Renal cortical epithelial cell (primary cell): Measurements from ENCODE around the gene LDAH. TPM values are rescaled to one million over a fixed set of nuclear protein-coding genes. Genes with fewer than 3 reads are reported as not detected.
"Not testable (repeated sequence)": the region's sequence is repeated elsewhere in the genome, so short reads cannot be mapped to it uniquely, and the experiment has no call there.

Experiments
- DNase-seq: peaks from one replicate; pipeline ENCODE4 v3.0.0-alpha.2; 2011; ENCODE audit warnings: low read depth
- total RNA-seq: library from RNA; depleted of rRNA; stranded (reverse); fragments of >200 nt; gene quantifications from 2 replicates; pipeline ENCODE4 v1.2.3, GENCODE V29; 2014

The LDAH gene
- total RNA-seq, 1 donor from 2014 or later, result 28.2 TPM

- DNase-seq, result no peak
Observed at GRCh38 chr2:20723543-20723942, 99.4 kb downstream of the LDAH start.

- no peak for DNase-seq
Observed at GRCh38 chr2:20722592-20723240, 100.2 kb downstream of the LDAH start.

- DNase-seq, result no peak
Observed at GRCh38 chr2:20717641-20718040, 105.3 kb downstream of the LDAH start.

GRCh38 chr2:20716164-20716563 is 106.7 kb downstream of the LDAH start:
- DNase-seq, result not testable (repeated sequence)

- not testable (repeated sequence) for DNase-seq
Observed at GRCh38 chr2:20714412-20714811, 108.5 kb downstream of the LDAH start.

- not testable (repeated sequence) for DNase-seq
Observed at GRCh38 chr2:20713585-20713984, 109.3 kb downstream of the LDAH start.

GRCh38 chr2:20711641-20712040 is 111.3 kb downstream of the LDAH start:
- not testable (repeated sequence) for DNase-seq

GRCh38 chr2:20707601-20708000 is 115.3 kb downstream of the LDAH start:
- DNase-seq, result no peak

- DNase-seq, result no peak
Observed at GRCh38 chr2:20706786-20707185, 116.1 kb downstream of the LDAH start.

- no peak for DNase-seq
Observed at GRCh38 chr2:20706217-20706616, 116.7 kb downstream of the LDAH start.

- DNase-seq, result no peak
Observed at GRCh38 chr2:20704886-20705285, 118.0 kb downstream of the LDAH start.

- DNase-seq, result no peak
Observed at GRCh38 chr2:20702563-20702962, 120.3 kb downstream of the LDAH start.

GRCh38 chr2:20698916-20699613 is 123.8 kb downstream of the LDAH start:
- DNase-seq, result no peak

- no peak for DNase-seq
Observed at GRCh38 chr2:20697322-20697934, 125.5 kb downstream of the LDAH start.

- no peak for DNase-seq
Observed at GRCh38 chr2:20696366-20696765, 126.5 kb downstream of the LDAH start.

- no peak for DNase-seq
Observed at GRCh38 chr2:20693317-20693716, 129.6 kb downstream of the LDAH start.

GRCh38 chr2:20692081-20692480 is 130.8 kb downstream of the LDAH start:
- DNase-seq, result no peak

- no peak for DNase-seq
Observed at GRCh38 chr2:20691076-20691734, 131.7 kb downstream of the LDAH start.

GRCh38 chr2:20689428-20690264 is 133.3 kb downstream of the LDAH start:
- no peak for DNase-seq

GRCh38 chr2:20687260-20687832 is 135.6 kb downstream of the LDAH start:
- no peak for DNase-seq

- DNase-seq, result no peak
Observed at GRCh38 chr2:20684581-20685063, 138.3 kb downstream of the LDAH start.
